ENCODE measurements around the gene CFAP99. TPM values are rescaled to one million over a fixed set of nuclear protein-coding genes. Genes with fewer than 3 reads are reported as not detected.

The CFAP99 gene
- polyA plus RNA-seq, 3 donors: 0.15 to 0.27 TPM; not detected in 1

DNA sequence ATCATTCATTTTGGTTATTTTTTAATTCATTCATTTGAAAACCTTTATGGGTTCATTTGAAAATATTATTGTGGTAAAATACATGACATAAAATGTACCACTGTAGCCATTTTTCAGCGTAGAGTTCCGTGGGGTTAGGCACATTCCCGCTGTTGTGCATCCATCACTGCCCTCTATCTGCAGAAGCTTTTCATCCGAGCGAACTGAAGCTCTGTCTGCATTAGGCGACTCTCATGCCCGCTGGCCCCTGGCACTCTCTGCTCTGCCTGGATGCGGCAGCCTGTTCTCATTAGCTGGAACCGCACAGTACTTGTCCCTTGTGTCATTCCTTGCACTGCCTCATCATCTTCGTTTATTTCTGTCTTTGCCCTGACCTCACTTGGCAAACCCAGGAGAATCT lies 17.5 kb downstream of the CFAP99 start:
- intact Hi-C loops (cut with micrococcal nuclease): no loop called here
- no peaks in the 10 kb centered on the region for H3K4me1 Mint-ChIP-seq
- TF ChIP-seq, protein P1, sequence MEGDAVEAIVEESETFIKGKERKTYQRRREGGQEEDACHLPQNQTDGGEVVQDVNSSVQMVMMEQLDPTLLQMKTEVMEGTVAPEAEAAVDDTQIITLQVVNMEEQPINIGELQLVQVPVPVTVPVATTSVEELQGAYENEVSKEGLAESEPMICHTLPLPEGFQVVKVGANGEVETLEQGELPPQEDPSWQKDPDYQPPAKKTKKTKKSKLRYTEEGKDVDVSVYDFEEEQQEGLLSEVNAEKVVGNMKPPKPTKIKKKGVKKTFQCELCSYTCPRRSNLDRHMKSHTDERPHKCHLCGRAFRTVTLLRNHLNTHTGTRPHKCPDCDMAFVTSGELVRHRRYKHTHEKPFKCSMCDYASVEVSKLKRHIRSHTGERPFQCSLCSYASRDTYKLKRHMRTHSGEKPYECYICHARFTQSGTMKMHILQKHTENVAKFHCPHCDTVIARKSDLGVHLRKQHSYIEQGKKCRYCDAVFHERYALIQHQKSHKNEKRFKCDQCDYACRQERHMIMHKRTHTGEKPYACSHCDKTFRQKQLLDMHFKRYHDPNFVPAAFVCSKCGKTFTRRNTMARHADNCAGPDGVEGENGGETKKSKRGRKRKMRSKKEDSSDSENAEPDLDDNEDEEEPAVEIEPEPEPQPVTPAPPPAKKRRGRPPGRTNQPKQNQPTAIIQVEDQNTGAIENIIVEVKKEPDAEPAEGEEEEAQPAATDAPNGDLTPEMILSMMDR (IDR thresholded peaks at IDR 0.05): no peak
- peaks cover 2 to 14% (median 8%) of the 10 kb centered on the region in 3 donors for H3K27me3 Mint-ChIP-seq (ENCODE audit: low read depth in 3 of 3)
- peaks cover 0 to 5% (median 2%) of the 10 kb centered on the region in 7 donors for H3K9me3 Mint-ChIP-seq
- H3K79me2 ChIP-seq (ENCODE audit: insufficient read depth, low read length): no peaks in the 10 kb centered on the region
- no peak overlapping the region for H2AFZ ChIP-seq (ENCODE audit: insufficient read depth, low read depth, low read length, poor library complexity, severe bottlenecking)
- H3K4me3 ChIP-seq (replicated peaks in 1 of 3; ENCODE audit: low read depth in 2 of 3, low read length in 3 of 3): no peak overlapping the region
- peaks cover 0 to 5% of the 10 kb centered on the region in 2 donors for H3K9me3 ChIP-seq (replicated peaks in 1 of 2; ENCODE audit: control insufficient read depth in 1 of 2, insufficient read depth in 1 of 2, low read length in 2 of 2)
- no peak overlapping the region for H3K9ac ChIP-seq (ENCODE audit: insufficient read depth, low read length, poor library complexity, severe bottlenecking)
- no peak for DNase-seq
- peak overlapping the region in 1 of 2 donors; percentile 9 for H3K4me3 Mint-ChIP-seq
- H3K27me3 ChIP-seq (ENCODE audit: control insufficient read depth in 2 of 2, insufficient read depth in 2 of 2, low read length in 2 of 2): no peaks in the 10 kb centered on the region
- H3K4me1 ChIP-seq (ENCODE audit: control insufficient read depth in 1 of 2, insufficient read depth in 2 of 2, low read length in 2 of 2): no peaks in the 10 kb centered on the region
- H3K36me3 Mint-ChIP-seq: no peaks in the 10 kb centered on the region
- H3K27ac Mint-ChIP-seq: peak overlapping the region in 2 of 7 donors; percentile 40 to 58
- H3K4me2 ChIP-seq (replicated peaks; ENCODE audit: extremely low read depth, low read length, poor library complexity, severe bottlenecking): no peak overlapping the region
- WGBS (ENCODE audit: insufficient coverage): 60% methylated on average over 10 of the region's 10 CpGs
- H3K27ac ChIP-seq (ENCODE audit: low read depth in 1 of 2, low read length in 2 of 2): no peak overlapping the region
- H4K20me1 ChIP-seq (ENCODE audit: insufficient read depth, low read length): no peaks in the 10 kb centered on the region
- H3K36me3 ChIP-seq (replicated peaks in 1 of 2; ENCODE audit: control insufficient read depth in 1 of 2, insufficient read depth in 2 of 2, low read length in 2 of 2): no peaks in the 10 kb centered on the region

DNA sequence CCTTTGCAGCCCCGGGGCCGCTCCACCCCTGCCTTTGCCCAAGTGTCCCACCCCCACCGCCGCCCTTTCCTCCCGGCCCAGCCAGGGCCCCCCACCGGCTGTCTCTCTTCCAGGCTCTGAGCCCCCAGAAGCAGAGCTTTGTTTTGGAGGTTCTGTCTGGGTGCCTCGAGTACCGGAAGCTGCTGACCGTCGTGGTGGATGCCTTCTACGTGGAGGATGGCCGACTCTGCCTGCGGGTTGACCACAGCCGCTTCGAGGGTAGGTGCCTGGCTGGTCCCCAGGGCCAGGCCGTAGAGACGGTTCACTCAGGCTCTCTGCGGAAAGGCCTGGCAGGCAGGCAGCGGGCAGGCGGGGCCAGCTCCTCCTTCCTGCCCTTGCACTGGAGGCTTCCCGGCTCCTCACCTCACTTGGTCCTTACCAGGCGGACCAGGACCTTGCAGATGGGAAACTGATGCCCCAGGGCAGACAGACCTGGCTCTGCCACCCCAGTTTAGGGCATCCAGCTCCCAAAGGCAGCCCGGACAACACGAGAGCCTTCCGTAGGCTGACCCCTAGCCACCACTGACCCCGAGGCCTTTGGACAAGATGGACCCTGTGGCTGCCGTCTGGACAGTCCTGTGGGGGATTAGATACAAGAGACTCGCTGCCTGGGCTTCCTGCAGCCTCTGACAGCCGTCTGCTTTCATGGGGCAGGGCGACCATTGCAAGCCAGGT lies 18.2 kb downstream of the CFAP99 start:
- 92% methylated on average over 30 of the region's 30 CpGs for WGBS (ENCODE audit: insufficient coverage)
- H4K20me1 ChIP-seq (ENCODE audit: insufficient read depth, low read length): no peaks in the 10 kb centered on the region
- intact Hi-C loops (cut with micrococcal nuclease): no loop called here
- H3K9ac ChIP-seq (ENCODE audit: insufficient read depth, low read length, poor library complexity, severe bottlenecking): no peak overlapping the region
- H3K36me3 ChIP-seq (replicated peaks in 1 of 2; ENCODE audit: control insufficient read depth in 1 of 2, insufficient read depth in 2 of 2, low read length in 2 of 2): no peaks in the 10 kb centered on the region
- H3K9me3 ChIP-seq (replicated peaks in 1 of 2; ENCODE audit: control insufficient read depth in 1 of 2, insufficient read depth in 1 of 2, low read length in 2 of 2): peaks cover 0 to 4% of the 10 kb centered on the region in 2 donors
- peak overlapping the region in 1 of 7 donors; percentile 58 for H3K27ac Mint-ChIP-seq
- H3K4me1 Mint-ChIP-seq: peaks cover 2% of the 10 kb centered on the region
- H3K9me3 Mint-ChIP-seq: peaks cover 0 to 2% (median 0%) of the 10 kb centered on the region in 7 donors
- no peak for DNase-seq
- H3K4me3 Mint-ChIP-seq: peak overlapping the region in 1 of 2 donors; percentile 37
- TF ChIP-seq, protein P1 (IDR thresholded peaks at IDR 0.05): no peak
- H3K36me3 Mint-ChIP-seq: no peaks in the 10 kb centered on the region
- H3K27ac ChIP-seq (ENCODE audit: low read depth in 1 of 2, low read length in 2 of 2): no peak overlapping the region
- no peak overlapping the region for H3K4me3 ChIP-seq (replicated peaks in 1 of 3; ENCODE audit: low read depth in 2 of 3, low read length in 3 of 3)
- H2AFZ ChIP-seq (ENCODE audit: insufficient read depth, low read depth, low read length, poor library complexity, severe bottlenecking): no peak overlapping the region
- no peaks in the 10 kb centered on the region for H3K27me3 ChIP-seq (ENCODE audit: control insufficient read depth in 2 of 2, insufficient read depth in 2 of 2, low read length in 2 of 2)
- H3K4me2 ChIP-seq (replicated peaks; ENCODE audit: extremely low read depth, low read length, poor library complexity, severe bottlenecking): no peak overlapping the region
- no peaks in the 10 kb centered on the region for H3K79me2 ChIP-seq (ENCODE audit: insufficient read depth, low read length)
- peaks cover 2 to 14% (median 8%) of the 10 kb centered on the region in 3 donors for H3K27me3 Mint-ChIP-seq (ENCODE audit: low read depth in 3 of 3)
- H3K4me1 ChIP-seq (ENCODE audit: control insufficient read depth in 1 of 2, insufficient read depth in 2 of 2, low read length in 2 of 2): no peaks in the 10 kb centered on the region
